ENCODE data around the gene CTXND1.

GRCh38 chr15:80174017-80174746 lies 77.8 kb downstream of the CTXND1 start:
- TF ChIP-seq POLR2A (IDR thresholded peaks at IDR 0.05; ENCODE audit: control extremely low read depth in 1 of 2, low read depth in 2 of 2, low read length in 2 of 2) (no peak), EZH2 (IDR thresholded peaks at IDR 0.05; ENCODE audit: low read depth, low read length, severe bottlenecking) (no peak), NRF1 (IDR thresholded peaks at IDR 0.05; ENCODE audit: low read depth, low read length) (no peak), RNF2 (IDR thresholded peaks at IDR 0.05; ENCODE audit: borderline replicate concordance, low read depth, low read length, missing control alignments, poor library complexity, severe bottlenecking) (no peak), YY1 (IDR thresholded peaks at IDR 0.05; ENCODE audit: low read depth, low read length) (no peak), JUN (IDR thresholded peaks at IDR 0.05; ENCODE audit: low read depth, low read length) (no peak), POLR2AphosphoS5 (IDR thresholded peaks at IDR 0.05; ENCODE audit: low read depth, low read length) (no peak), JUND (IDR thresholded peaks at IDR 0.05; ENCODE audit: low read length) (no peak)
- TF ChIP-seq, protein P1, sequence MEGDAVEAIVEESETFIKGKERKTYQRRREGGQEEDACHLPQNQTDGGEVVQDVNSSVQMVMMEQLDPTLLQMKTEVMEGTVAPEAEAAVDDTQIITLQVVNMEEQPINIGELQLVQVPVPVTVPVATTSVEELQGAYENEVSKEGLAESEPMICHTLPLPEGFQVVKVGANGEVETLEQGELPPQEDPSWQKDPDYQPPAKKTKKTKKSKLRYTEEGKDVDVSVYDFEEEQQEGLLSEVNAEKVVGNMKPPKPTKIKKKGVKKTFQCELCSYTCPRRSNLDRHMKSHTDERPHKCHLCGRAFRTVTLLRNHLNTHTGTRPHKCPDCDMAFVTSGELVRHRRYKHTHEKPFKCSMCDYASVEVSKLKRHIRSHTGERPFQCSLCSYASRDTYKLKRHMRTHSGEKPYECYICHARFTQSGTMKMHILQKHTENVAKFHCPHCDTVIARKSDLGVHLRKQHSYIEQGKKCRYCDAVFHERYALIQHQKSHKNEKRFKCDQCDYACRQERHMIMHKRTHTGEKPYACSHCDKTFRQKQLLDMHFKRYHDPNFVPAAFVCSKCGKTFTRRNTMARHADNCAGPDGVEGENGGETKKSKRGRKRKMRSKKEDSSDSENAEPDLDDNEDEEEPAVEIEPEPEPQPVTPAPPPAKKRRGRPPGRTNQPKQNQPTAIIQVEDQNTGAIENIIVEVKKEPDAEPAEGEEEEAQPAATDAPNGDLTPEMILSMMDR (IDR thresholded peaks at IDR 0.05; ENCODE audit: control extremely low read depth in 1 of 3, insufficient read depth in 1 of 3, low read depth in 1 of 3, low read length in 3 of 3): no peak

Measured in H1 (cell line).